Measurements from ENCODE around the gene GIGYF2.

The GIGYF2 gene

GRCh38 chr2:232870018-232870765 lies 173.1 kb downstream of the GIGYF2 start, which contains the start of gene SNORC:
TSS of gene SNORC (plus strand) at chr2:232870264. CDS start at chr2:232870342, 78 bp downstream.
- DNase-seq = no peak

- no peak for DNase-seq
Measured at GRCh38 chr2:232870766-232871371, 173.7 kb downstream of the GIGYF2 start.

- no peak for DNase-seq
Measured at GRCh38 chr2:232871418-232871834, 174.3 kb downstream of the GIGYF2 start.

GRCh38 chr2:232871835-232872736 lies 175.0 kb downstream of the GIGYF2 start:
- no peak for DNase-seq

GRCh38 chr2:232872826-232873225 lies 175.7 kb downstream of the GIGYF2 start:
- DNase-seq = no peak

- DNase-seq = no peak
Measured at GRCh38 chr2:232873292-232873908, 176.3 kb downstream of the GIGYF2 start.

GRCh38 chr2:232873909-232874641 lies 176.9 kb downstream of the GIGYF2 start:
- no peak for DNase-seq

- DNase-seq = no peak
Measured at GRCh38 chr2:232874677-232875223, 177.6 kb downstream of the GIGYF2 start.

GRCh38 chr2:232875256-232876121 lies 178.4 kb downstream of the GIGYF2 start:
- DNase-seq = no peak

GRCh38 chr2:232876161-232876977 lies 179.2 kb downstream of the GIGYF2 start:
- no peak for DNase-seq

- DNase-seq = no peak
Measured at GRCh38 chr2:232876978-232877441, 179.9 kb downstream of the GIGYF2 start.

- DNase-seq = no peak
Measured at GRCh38 chr2:232877940-232878511, 180.9 kb downstream of the GIGYF2 start.

GRCh38 chr2:232878855-232879617 lies 181.9 kb downstream of the GIGYF2 start:
- no peak for DNase-seq

GRCh38 chr2:232879618-232880494 lies 182.7 kb downstream of the GIGYF2 start:
- no peak for DNase-seq

GRCh38 chr2:232880764-232881351 lies 183.7 kb downstream of the GIGYF2 start:
- DNase-seq = no peak

- DNase-seq = no peak
Measured at GRCh38 chr2:232882085-232882484, 185.0 kb downstream of the GIGYF2 start.

All from fibroblast of skin of abdomen (primary cell).